Activated naive CD4-positive, alpha-beta T cell treated with anti-CD3 and anti-CD28 coated beads, Interleukin-2, amount 50 U/mL, for 24 hours (primary cell): ENCODE data around the gene TAF1D.

Experiments
- H3K27ac Mint-ChIP-seq: one replicate; pipeline ENCODE4 v1.8.0; 2021; ENCODE audit warnings: mild to moderate bottlenecking, mixed read lengths
- H3K27me3 Mint-ChIP-seq: one replicate; pipeline ENCODE4 v1.8.0; 2021; ENCODE audit warnings: mixed read lengths
- H3K36me3 Mint-ChIP-seq: one replicate; pipeline ENCODE4 v1.8.0; 2021; ENCODE audit warnings: mixed read lengths
- H3K4me1 Mint-ChIP-seq: one replicate; pipeline ENCODE4 v1.8.0; 2021; ENCODE audit warnings: mixed read lengths
- H3K4me3 Mint-ChIP-seq: one replicate; pipeline ENCODE4 v1.8.0; 2021; ENCODE audit warnings: mild to moderate bottlenecking, mixed read lengths
- H3K9me3 Mint-ChIP-seq: one replicate; pipeline ENCODE4 v1.8.0; 2021; ENCODE audit warnings: mixed read lengths

TAF1D gene

DNA sequence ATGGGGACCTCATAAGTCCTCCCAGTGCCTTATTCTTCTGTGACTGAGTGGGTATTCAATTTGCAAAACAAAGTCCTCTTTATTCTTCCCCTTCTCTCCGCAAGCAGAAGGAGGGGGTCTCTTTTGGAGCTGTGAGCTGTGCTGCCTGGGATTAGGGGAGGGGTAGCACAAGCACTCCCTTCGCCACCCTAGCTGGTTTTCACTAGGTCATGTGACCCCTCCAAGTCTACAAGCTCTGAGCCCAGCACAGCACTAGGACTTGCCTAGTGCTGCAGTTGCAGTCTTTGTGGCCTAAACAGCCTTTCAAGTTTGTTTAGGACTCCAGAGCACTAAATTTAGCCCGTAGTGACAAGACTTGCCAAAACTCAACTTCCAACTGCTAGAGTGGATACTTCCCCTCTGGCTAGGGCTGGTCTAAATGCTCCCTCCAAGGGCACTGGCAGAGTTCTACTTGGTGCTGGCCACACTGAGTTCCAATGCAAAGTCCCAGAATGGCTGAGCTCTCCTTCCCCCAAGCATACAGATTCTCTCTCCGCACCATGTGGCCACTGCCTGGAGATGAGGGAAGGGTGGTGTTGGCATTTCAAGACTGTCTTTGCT, 25.4 kb downstream of the TAF1D start:
- Mint-ChIP-seq H3K4me3 (no peak overlapping the region), H3K4me1 (peaks cover 30% of the 10 kb centered on the region), H3K36me3 (peaks cover 47% of the 10 kb centered on the region), H3K9me3 (peaks cover 4% of the 10 kb centered on the region), H3K27ac (no peak overlapping the region), H3K27me3 (no peaks in the 10 kb centered on the region)

DNA sequence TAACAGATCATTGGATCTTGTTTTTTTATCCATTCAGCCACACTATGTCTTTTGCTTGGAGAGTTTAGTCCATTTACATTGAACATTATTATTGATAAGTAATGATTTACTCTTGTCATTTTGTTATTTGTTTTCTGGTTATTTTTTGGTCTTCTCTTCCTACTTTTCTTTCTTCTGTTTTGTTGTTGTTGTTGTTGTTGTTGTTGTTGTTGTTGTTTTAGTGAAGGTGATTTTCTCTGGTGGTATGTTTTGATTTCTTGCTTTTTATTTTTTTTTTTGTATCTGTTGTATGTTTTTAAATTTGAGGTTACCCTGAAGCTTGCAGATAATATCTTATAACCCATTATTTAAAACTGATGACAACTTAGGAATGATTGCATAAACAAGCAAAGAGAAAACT, 28.6 kb downstream of the TAF1D start:
- Mint-ChIP-seq H3K27me3 (no peaks in the 10 kb centered on the region), H3K9me3 (peaks cover 32% of the 10 kb centered on the region), H3K4me3 (no peak overlapping the region), H3K36me3 (peaks cover 76% of the 10 kb centered on the region), H3K27ac (no peak overlapping the region), H3K4me1 (peaks cover 14% of the 10 kb centered on the region)

DNA sequence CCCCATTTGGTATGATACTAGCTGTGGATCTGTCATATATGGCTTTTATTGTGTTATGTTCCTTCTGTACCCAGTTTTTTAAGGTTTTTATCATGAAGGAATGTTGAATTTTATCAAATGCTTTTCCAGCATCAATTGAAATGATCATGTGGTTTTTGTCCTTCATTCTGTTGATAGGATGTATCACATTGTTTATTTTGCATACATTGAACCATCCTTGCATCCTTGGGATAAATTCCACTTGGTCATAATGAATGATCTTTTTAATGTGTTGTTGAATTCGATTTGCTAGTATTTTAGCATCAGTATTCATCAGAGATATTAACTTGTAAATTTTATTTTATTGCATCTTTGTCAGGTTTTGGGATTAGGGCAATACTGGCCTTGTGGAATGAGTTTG, 31.1 kb downstream of the TAF1D start:
- no peak overlapping the region for H3K4me3 Mint-ChIP-seq
- H3K27me3 Mint-ChIP-seq: no peaks in the 10 kb centered on the region
- peaks cover 7% of the 10 kb centered on the region for H3K4me1 Mint-ChIP-seq
- peaks cover 32% of the 10 kb centered on the region for H3K9me3 Mint-ChIP-seq
- peaks cover 69% of the 10 kb centered on the region for H3K36me3 Mint-ChIP-seq
- H3K27ac Mint-ChIP-seq: no peak overlapping the region

DNA sequence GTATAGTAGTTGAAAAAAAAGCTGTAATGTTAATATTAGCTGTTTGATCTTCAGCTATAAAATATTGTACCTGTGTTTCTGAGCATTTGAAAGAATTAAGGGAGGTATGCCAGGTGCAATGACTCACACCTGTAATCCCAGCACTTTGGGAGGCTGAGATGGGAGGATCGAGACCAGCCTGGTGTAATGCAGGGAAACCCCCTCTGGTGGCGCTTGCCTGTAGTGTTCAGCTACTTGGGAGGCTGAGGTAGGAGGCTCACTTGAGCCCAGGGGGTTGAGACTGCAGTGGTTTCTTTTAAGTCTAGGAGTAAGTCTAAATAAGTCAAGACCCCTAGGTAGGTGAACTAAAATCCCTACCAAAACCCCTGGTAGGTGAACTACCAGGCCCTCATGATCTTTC, 37.1 kb downstream of the TAF1D start:
- peaks cover 44% of the 10 kb centered on the region for H3K36me3 Mint-ChIP-seq
- H3K27ac Mint-ChIP-seq: no peak overlapping the region
- no peak overlapping the region for H3K4me3 Mint-ChIP-seq
- H3K9me3 Mint-ChIP-seq: peaks cover 13% of the 10 kb centered on the region
- no peaks in the 10 kb centered on the region for H3K4me1 Mint-ChIP-seq
- no peaks in the 10 kb centered on the region for H3K27me3 Mint-ChIP-seq

DNA sequence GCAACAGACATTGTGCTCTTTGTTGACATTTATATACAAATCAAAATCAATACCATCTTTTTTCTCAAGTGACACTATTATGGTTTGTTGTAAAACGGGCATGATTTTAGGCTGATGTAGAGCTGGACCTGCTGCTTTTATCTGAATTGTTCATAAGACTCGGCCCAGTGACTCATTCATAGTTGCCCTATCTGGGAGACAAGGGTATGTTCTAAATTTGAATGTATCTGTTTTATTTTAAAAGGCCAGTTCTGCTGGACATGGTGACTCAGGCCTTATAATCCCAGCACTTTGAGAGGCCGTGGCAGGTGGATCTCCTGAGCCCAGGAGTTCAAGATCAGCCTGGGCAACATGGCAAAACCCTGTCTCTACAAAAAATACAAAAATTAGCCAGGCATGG, 40.5 kb downstream of the TAF1D start:
- Mint-ChIP-seq H3K4me3 (no peak overlapping the region), H3K27ac (no peak overlapping the region), H3K36me3 (peaks cover 51% of the 10 kb centered on the region), H3K9me3 (no peaks in the 10 kb centered on the region), H3K27me3 (no peaks in the 10 kb centered on the region), H3K4me1 (no peaks in the 10 kb centered on the region)

DNA sequence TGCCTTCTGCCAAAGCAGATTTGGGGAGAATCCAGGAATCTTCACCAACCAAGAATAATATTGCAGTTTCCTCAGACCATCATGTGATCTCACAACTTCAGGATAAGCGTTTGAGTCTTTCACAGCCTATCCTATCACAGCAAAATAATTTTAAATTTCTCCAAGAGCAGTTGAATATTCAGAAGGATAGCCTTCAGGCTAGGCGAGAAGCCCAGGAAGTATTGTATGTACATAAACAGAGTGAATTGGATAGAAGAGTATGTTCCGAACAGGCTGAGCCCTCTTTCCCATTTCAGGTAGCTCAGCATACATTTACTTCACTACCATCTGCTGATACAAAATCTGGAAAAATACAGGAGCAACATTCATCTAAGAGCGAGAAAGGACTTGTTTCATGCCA, 43.7 kb downstream of the TAF1D start:
- no peaks in the 10 kb centered on the region for H3K9me3 Mint-ChIP-seq
- no peaks in the 10 kb centered on the region for H3K4me1 Mint-ChIP-seq
- no peak overlapping the region for H3K4me3 Mint-ChIP-seq
- no peaks in the 10 kb centered on the region for H3K27me3 Mint-ChIP-seq
- no peak overlapping the region for H3K27ac Mint-ChIP-seq
- peaks cover 42% of the 10 kb centered on the region for H3K36me3 Mint-ChIP-seq

DNA sequence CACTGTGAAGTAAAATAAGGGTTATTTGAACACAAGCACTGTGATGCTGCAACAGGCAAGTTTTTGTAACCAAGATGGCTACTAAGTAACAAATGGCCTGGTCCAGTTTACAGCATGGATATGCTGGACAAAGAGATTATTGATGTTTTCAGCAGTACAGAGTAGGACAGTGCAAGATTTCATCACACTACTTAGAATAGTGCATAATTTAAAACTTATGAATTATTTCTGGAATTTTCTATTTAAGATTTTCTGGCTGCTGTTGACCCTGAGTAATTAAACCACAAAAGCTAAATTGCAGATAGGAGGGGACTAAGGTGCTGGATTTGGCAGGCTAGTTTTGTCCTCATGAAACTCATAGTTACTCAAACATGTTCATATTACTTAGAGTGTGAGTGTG, 46.7 kb downstream of the TAF1D start:
- Mint-ChIP-seq H3K4me1 (no peaks in the 10 kb centered on the region), H3K27me3 (no peaks in the 10 kb centered on the region), H3K9me3 (no peaks in the 10 kb centered on the region), H3K36me3 (peaks cover 42% of the 10 kb centered on the region), H3K27ac (no peak overlapping the region), H3K4me3 (no peak overlapping the region)

DNA sequence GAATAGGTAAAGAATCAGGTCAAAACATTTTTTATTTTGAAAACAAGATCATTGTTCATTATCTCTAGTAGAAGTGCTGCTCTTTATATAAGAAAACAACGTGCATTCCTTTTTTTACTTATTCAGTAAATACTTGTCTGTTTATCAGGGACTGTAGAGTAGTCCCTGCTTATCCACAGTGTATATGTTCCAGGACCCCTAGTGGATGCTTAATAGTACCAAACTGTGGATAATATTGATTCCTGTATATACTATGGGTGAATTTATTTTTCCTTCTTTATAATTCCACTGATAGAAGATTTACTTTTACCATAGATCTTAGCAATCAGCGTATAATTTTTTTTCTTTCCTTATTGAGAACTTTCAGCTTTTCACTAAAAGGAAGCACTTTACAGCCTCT, 47.2 kb downstream of the TAF1D start:
- no peak overlapping the region for H3K4me3 Mint-ChIP-seq
- H3K9me3 Mint-ChIP-seq: no peaks in the 10 kb centered on the region
- peaks cover 42% of the 10 kb centered on the region for H3K36me3 Mint-ChIP-seq
- H3K27me3 Mint-ChIP-seq: no peaks in the 10 kb centered on the region
- no peak overlapping the region for H3K27ac Mint-ChIP-seq
- H3K4me1 Mint-ChIP-seq: no peaks in the 10 kb centered on the region

DNA sequence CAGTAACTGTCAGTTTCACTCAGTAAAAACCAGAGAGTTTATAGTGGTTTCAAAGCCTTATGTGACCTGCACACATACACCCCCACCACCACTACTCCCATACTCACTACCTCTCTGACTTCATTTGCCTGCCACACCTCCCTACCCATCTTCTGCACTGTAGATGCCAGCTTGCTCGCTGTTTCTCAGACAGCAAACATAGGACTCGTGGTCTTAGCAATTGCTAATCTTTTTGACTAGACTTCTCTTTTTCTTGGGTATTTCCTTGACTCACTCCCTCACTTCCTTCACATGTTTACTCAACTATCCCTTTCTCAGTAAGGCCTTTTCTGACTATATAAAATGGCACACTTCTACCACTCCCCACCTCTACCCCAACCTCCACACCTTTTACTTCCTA, 52.1 kb downstream of the TAF1D start:
- no peak overlapping the region for H3K4me3 Mint-ChIP-seq

DNA sequence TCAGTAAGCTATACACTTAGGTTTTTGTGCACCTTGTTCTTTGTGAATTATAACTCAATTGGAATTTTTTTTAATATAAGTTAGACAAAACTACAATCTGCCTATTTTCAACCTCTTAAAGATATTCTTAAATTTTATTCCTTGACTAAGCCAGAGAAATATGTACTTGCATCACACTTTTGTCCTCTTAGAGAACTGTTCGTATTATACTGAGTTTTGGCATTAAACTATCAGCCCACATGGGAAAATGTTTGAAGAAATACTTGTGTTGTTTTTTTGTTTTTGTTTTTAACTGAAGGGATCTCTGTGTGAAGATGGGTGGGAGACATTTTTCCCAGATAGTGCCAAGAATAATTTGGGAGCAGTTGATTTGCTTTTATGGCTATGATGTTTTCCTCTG, 54.5 kb downstream of the TAF1D start:
- H3K36me3 Mint-ChIP-seq: peaks cover 44% of the 10 kb centered on the region
- H3K27ac Mint-ChIP-seq: no peak overlapping the region
- H3K9me3 Mint-ChIP-seq: no peaks in the 10 kb centered on the region

More for the DNA sequence above, 52.1 kb downstream of the TAF1D start:
- Mint-ChIP-seq H3K27me3 (no peaks in the 10 kb centered on the region), H3K4me1 (no peaks in the 10 kb centered on the region), H3K27ac (peak overlapping the region; percentile 56), H3K36me3 (peaks cover 31% of the 10 kb centered on the region), H3K9me3 (no peaks in the 10 kb centered on the region)

DNA sequence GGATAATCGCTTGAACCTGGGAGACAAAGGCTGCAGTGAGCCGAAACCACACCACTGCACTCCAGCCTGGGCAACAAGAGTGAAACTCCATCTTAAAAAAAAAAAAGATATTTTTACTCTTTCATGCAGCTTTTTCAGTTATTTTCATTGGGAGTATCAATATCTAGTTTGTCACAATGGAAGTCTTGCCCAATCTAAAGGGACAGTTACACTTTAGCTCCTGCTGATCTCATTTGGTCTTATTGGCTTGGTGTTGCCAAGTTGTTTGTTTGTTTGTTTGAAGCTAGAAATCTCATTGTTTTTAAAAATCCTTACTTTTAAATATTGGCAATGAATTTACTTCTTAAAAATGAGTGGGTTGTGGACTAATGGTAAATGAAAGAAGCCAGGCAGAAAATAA, 55.1 kb downstream of the TAF1D start:
- H3K36me3 Mint-ChIP-seq: peaks cover 42% of the 10 kb centered on the region
- H3K4me1 Mint-ChIP-seq: no peaks in the 10 kb centered on the region
- H3K4me3 Mint-ChIP-seq: no peak overlapping the region
- no peaks in the 10 kb centered on the region for H3K9me3 Mint-ChIP-seq
- H3K27me3 Mint-ChIP-seq: no peaks in the 10 kb centered on the region
- no peak overlapping the region for H3K27ac Mint-ChIP-seq

More for the DNA sequence above, 54.5 kb downstream of the TAF1D start:
- no peaks in the 10 kb centered on the region for H3K27me3 Mint-ChIP-seq
- H3K4me3 Mint-ChIP-seq: no peak overlapping the region
- no peaks in the 10 kb centered on the region for H3K4me1 Mint-ChIP-seq
